T-helper 2 cell (primary cell): ENCODE measurements around the gene LMF2.

Experiments used
- DNase-seq, 5 experiments: peaks; one replicate each; pipeline versions ENCODE4 v3.0.0 to v3.0.0-alpha.2; 2012 to 2022

The LMF2 gene

DNA sequence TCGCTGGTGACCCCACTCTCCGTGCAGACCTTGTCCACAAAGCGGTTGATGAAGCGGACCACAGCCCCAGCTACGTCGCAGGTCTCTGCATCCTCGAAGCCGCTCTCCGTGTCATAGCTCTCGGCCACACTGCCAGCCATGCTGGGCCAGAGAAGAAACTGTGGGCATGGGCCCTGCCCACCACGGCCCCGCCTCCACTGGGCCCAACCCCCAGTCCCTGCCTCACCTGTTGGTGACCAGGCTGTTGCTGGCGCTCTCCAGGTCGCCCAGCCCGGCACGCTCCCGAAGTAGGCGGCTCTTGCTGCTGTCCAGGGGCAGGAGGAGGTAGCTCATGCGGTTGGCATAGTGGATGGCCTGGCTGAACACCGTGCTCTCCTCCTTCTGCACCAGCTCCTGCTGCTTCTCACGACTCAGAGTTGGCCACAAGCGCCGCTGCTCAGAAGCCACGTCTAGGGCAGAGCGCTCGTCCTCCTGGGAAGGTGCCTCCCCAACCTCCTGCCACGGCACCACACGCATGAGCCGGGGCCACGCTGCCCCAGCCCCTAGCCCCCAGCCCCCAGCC, 45.4 kb downstream of the LMF2 start:
- no peak for DNase-seq

DNA sequence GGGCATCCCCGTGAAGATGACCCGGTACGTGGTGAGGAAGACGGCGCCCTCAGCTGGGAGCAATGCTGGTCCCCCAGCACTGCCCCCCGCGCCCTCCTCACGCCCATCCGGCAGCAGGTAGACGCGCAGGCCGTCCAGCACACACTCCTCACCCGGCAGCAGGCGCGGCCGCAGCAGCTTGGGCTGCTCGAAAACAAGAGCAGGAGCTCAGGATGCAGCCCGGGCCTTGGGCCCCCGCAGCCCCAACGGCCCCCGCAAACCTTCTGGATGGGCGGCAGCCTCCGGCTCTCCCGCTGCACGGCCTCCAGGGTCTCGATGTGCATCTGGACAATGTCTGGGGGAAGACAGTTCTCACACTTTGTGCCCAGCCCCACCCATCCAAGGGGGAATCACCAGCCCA, 46.0 kb downstream of the LMF2 start:
- DNase-seq, result no peak

DNA sequence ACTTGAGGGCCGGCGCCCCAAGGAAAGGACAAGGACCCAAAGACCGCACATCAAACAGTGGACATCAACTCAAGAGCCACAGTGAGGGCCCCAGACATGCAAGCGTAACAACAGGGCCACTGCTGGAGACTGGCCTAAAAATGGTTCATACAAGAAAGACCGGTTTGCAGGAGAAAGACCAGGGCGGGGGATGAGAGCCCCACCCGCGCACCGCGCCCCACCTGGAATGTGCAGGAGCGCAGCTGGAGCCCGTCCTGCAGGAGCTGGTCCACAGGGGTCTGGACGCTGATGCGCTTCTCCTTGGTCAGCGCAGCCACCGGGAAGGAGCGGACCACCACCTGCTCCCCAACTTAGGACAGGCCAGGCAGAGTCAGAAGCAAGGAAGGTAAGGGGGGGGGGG, 46.6 kb downstream of the LMF2 start:
- DNase-seq, result no peak

DNA sequence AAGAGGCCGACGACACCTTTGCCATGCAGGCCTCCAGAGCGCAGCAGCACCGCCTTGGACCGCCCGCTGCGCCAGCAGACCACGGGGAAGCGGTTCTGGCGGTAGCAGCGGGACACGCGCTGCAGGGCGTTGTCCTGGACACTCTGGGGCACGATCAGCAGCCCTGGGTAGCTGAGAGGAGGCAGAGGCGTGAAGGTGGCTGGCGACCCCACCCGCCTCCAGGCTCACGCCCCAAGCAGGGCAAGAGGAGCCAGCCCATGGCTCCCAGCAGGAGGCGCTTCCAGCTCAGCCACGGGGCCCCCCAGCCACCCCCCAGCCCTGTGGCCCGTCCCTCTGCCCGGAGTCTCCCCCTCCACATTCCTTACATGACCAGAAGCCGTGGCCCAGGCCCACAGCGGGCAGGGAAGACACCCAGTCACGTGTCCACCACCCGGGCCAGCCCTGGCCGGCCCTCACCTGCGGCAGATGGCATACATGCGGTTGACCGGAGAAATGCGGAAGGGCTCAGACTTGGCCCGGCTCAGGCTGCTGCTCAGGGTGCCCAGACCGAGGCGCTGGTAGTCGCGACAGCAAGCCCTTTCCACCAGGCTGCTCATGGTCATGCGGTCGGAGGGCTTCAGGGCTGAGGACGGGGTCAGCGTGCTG, 47.9 kb downstream of the LMF2 start:
- no peak for DNase-seq

DNA sequence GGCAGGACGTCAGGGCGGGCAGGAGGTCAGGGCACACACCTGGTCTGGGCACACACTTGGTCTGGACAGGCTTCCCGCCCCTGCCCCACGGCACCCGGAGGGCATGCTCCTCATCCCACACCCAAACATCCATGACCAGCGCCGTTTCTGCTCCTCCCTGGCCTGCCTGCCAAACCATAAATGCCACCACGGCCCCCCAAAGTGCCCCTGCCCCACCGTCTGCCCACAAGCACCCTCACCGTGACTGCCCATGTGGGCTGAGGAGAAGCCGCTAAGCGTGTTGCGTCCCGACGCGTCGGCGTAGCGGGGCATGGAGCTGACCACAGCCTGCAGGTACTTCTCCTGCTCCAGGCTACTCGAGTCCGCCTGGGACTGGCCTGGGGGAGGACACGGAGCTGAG, 48.5 kb downstream of the LMF2 start:
- no peak for DNase-seq

DNA sequence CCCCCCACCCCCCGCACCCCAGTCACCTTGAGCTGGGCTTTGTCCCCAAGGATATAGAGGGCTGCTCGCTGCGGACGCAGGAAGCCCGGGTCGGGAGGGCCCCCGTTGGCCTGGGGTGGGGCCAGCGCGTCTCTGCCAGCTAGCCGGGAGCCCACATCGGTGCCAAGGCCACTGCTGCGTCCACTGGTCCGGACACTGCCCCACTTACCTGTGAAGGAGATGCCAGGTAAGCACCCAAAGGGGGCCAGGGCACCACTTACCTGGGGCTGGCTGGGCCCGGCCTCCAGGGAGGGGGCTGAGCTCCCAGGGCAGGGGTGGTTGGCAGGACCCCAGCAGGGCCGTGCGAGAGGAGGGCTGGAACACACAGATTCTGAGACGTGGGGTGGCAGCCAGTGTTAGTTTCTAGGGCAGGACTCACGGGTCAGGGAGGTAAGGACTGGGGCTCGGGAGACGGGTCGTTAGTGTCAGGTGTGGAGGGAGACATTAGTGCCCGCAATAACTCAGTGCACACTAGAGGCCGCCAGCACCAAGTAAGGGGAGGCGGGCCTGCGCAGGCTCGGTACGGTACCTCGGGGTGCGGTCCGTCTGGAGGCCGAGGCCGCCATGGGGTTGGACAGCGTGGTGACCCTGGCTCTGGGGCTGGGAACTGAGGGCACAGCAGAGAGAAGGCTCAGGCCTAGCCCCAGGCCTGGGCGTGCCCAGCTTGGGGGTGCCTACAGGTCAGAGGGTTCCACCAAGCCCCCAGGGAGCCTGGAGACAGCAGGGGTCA, 50.9 kb downstream of the LMF2 start:
- DNase-seq, result no peak

DNA sequence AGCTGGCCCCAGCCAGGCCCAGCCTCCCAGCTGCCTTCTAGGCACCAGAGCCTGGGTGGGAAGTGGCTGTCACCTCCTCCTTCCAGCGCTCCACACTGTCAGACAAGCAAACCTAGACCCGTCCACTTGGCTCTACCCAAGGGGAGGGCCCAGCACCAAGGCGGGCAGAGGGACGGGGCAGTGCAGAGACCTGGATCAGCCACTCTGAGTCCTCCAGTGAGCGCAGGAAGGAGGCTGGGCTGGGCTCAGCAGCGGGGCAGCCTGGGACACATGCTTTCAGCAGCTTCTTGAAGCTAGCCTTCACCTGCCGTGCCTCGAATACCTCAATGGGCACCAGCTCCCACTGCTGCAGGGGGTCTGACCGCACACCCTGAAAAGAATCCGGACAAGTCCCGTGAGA, 51.5 kb downstream of the LMF2 start:
- DNase-seq, result no peak

DNA sequence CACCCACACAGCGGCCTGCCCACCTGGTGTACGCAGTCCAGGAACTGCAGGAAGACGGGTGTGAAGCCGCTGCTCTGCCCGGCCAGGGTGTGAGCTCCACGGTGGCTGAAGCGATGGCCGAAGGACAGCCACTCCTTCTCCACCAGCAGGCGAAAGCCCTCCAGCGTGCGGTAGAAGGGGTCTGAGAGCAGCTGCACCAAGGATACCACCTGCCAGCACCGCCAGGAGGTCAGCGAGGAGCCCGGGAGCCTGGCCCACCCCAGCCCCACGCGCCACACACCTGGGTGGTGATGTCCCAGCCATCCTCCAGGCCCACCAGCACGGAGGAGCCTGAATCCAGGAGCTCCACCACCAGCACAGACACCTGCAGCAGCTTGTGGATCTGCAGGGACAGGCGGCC, 52.3 kb downstream of the LMF2 start:
- no peak for DNase-seq

DNA sequence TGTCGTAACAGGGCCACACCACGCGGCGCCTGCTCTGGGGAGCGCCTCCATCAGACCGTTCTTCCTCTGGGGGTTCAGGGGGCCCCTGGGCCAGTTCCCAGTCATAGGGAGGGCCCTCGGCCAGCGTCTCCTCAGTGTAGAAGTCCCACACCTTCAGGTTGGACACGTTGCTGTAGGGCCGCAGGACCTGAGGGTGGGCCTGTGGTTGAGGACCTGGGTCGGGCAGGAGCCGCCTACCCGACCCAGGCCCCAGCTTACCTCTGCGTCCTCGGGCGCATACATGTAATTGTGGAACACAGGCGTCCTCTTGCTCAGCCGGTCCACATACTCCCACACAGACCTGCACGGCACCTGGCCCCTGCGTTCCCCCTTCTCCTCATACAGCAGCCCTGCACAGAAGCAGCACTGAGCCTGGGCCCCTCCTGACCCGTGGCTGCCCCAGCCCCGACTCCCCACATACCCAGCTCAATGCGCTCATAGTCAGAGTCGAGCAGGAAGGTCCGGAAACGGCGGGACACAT, 52.9 kb downstream of the LMF2 start:
- DNase-seq, result no peak
